ENCODE data around the gene HBEGF.

Gene HBEGF

DNA sequence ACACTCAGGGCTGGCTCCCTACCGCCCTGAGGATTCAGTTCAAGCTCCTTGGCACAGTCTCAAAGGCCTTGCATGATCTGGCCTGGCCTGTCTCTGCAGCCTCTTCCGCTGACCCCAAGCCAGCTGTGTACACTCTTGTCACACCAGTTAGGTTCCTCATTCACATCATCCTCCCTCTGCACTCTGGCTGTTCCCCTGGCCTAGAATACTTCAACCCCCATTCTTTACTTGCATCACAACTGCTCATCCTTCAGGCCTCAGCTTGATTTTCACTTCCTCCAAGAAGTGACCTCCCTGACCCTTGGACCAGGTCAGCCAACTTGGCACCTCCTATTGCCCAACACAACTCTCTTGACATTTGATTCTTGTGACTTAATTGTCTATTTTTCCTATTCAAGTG lies 24.6 kb downstream of the HBEGF start:
- no peak for DNase-seq (ENCODE audit: low read depth)
- H3K4me3 ChIP-seq (replicated peaks; ENCODE audit: low read depth, low read length) = no peak overlapping the region
- TF ChIP-seq, protein P1, sequence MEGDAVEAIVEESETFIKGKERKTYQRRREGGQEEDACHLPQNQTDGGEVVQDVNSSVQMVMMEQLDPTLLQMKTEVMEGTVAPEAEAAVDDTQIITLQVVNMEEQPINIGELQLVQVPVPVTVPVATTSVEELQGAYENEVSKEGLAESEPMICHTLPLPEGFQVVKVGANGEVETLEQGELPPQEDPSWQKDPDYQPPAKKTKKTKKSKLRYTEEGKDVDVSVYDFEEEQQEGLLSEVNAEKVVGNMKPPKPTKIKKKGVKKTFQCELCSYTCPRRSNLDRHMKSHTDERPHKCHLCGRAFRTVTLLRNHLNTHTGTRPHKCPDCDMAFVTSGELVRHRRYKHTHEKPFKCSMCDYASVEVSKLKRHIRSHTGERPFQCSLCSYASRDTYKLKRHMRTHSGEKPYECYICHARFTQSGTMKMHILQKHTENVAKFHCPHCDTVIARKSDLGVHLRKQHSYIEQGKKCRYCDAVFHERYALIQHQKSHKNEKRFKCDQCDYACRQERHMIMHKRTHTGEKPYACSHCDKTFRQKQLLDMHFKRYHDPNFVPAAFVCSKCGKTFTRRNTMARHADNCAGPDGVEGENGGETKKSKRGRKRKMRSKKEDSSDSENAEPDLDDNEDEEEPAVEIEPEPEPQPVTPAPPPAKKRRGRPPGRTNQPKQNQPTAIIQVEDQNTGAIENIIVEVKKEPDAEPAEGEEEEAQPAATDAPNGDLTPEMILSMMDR (IDR thresholded peaks at IDR 0.05; ENCODE audit: low read length, missing control alignments) = no peak

DNA sequence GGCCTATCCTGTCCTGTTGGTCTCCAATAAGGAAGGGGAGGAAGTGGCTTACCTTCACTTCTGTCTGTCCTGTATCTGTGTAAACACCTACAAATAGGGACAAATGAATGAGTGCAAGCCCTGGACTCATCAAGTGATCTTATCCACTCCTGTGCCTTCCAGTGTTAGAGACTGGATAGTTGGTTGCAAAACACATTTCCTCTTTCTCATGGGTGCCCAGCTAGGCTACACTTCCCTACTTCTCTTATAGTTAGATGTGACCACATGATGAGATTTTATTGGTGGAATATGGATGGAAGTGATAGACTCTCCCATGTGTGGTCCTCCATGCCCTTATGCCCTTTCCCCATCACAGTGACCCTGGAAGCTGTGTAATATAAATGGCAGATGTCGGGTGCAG lies 26.6 kb downstream of the HBEGF start:
- no peak for DNase-seq (ENCODE audit: low read depth)
- H3K4me3 ChIP-seq (replicated peaks; ENCODE audit: low read depth, low read length) = no peak overlapping the region
- TF ChIP-seq, protein P1 (IDR thresholded peaks at IDR 0.05; ENCODE audit: low read length, missing control alignments) = no peak

DNA sequence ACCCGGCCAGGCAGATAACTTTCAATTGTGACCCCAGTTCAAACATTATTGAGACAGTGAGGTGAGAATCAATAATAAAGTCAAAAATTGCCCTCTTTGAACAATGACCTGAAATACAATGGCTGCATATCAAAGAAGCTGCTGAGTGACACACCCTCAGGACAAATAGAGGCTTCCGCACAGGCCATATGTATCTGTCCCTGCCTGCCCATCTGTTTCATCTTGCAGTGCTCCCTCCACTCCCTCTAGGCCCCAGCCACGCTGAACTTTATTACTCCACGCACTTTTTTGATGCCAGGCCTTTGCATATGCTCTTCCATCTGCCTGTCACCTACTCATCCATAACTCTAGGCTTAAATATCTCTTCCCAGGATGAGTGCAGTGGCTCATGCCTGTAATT lies 27.6 kb downstream of the HBEGF start:
- no peak overlapping the region for H3K4me3 ChIP-seq (replicated peaks; ENCODE audit: low read depth, low read length)
- DNase-seq (ENCODE audit: low read depth) = no peak
- TF ChIP-seq, protein P1 (IDR thresholded peaks at IDR 0.05; ENCODE audit: low read length, missing control alignments) = no peak

DNA sequence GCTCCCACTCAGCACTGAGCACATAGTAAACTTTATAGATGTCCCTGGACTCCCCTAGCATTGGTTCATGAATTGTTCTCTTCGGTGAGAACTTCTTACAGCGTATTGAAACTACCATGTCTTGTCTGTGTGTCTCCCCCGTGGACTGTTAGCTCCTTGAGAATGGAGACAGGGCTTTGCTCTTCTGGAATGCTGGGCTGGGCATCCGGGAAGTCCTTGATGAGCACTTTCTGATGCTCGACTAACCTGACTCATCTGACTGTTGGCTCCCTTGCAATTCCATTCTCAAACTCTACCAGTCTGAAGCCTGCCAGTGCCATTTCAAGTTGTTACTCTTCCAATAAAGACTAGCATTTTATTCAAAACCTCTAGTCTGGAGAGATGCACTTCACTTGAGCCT lies 28.5 kb downstream of the HBEGF start:
- peak; percentile 59 for DNase-seq (ENCODE audit: low read depth)
- TF ChIP-seq, protein P1 (IDR thresholded peaks at IDR 0.05; ENCODE audit: low read length, missing control alignments) = no peak
- no peak overlapping the region for H3K4me3 ChIP-seq (replicated peaks; ENCODE audit: low read depth, low read length)

DNA sequence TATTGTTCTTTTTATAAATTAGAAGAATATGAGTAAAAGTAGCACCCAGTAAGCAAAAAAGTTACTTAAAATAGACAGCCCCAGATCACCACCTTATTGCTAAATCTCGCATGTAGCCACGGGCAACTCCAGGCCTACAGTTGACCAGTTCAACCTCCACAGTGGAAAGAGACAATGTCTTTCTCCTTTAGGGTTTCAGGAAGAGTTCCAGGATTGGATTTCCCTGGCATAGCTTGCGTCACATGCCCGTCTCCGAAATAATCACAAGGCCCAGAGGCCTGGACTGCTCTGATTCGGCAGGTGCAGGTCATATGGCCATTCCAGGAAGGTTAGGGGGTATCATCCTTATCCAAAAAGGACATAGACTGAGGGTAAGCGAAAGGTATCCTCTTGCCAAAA lies 33.6 kb downstream of the HBEGF start:
- no peak for DNase-seq (ENCODE audit: low read depth)
- TF ChIP-seq, protein P1 (IDR thresholded peaks at IDR 0.05; ENCODE audit: low read length, missing control alignments) = no peak
- no peak overlapping the region for H3K4me3 ChIP-seq (replicated peaks; ENCODE audit: low read depth, low read length)

DNA sequence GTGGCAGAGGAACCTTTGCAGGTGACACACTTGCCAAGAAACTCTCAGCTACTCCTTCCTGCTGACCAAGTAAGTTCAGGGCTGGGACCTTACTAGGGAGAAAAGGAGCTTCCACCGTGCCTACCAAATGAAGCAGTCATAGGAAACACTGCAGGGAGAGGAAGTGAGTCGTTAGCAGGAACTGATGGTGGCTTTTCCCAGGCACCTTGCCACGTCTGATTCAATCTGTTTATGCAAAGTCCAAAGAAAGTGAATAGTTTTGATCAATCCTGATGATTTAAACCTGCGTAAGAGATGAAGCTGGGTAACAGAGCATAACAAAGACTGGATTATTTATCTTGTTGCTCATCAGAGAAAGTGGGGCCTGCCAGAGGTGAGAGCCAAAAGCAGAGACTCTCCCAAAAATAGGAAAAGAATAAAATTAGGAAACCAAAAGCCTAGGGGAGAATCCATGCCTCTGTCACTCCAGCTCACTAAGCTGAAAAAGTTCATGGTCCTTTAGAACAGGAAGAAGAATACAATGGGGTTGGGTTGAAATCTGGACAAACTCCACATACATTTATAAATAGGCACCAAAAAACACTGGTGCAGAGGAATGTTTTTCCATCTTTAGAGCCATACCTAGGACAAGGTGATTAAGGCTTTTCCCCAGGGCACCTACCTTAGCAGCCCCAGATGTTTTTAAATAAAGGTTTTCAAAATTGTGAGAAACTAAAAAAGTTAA lies 34.2 kb downstream of the HBEGF start:
- H3K4me3 ChIP-seq (replicated peaks; ENCODE audit: low read depth, low read length) = peak overlapping the region; percentile 3
- TF ChIP-seq, protein P1 (IDR thresholded peaks at IDR 0.05; ENCODE audit: low read length, missing control alignments) = no peak
- DNase-seq (ENCODE audit: low read depth) = peak; percentile 94

DNA sequence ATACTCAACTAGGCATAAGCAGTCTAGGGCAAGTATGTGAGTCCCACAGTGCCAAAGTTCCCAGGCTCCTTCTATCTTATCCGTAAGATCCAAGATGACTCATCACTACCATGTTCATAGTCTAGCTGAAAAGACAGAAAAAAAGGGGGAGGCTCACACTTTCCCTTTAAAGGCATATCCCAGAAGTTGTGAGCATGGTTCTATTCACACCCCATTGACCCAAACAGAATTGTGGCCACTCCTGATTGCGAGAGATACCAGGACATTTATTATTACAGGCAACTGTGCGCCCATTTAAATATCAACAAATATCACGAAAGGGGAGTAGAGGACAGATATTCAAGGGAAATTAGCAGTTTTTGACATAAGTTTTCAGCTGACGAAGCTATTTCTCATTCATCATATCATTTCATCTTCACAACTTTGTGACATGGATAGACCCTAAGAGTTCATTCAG lies 35.4 kb downstream of the HBEGF start:
- DNase-seq (ENCODE audit: low read depth) = peak; percentile 92
- no peak overlapping the region for H3K4me3 ChIP-seq (replicated peaks; ENCODE audit: low read depth, low read length)
- TF ChIP-seq, protein P1 (IDR thresholded peaks at IDR 0.05; ENCODE audit: low read length, missing control alignments) = no peak

Measured in fibroblast of pulmonary artery (primary cell).